Liver (tissue), 3 donors: Measurements from ENCODE around the gene NCAPG2.

Experiments
- ATF3 ChIP-seq: IDR thresholded peaks from 2 replicates; pipeline ENCODE4 v1.6.1; 2016; ENCODE audit warnings: antibody characterized with exemption
- CTCF ChIP-seq: fragments of 150-350 bp; IDR thresholded peaks from 2 replicates; pipeline ENCODE4 v1.5.1; 2017; ENCODE audit warnings: improper control_type of control experiment, low read depth, low read length; ENCODE audit not compliant: missing input control
- JUND ChIP-seq, 2 donors: IDR thresholded peaks; 2 replicates each; pipeline ENCODE4 v1.6.1; 2016; ENCODE audit warnings: antibody characterized with exemption in 2 of 2
- NR2F2 ChIP-seq: IDR thresholded peaks from 2 replicates; pipeline ENCODE4 v1.6.1; 2016; ENCODE audit warnings: antibody characterized with exemption
- REST ChIP-seq: IDR thresholded peaks from 2 replicates; pipeline ENCODE4 v1.6.1; 2016; ENCODE audit warnings: antibody characterized with exemption, mild to moderate bottlenecking
- SP1 ChIP-seq: IDR thresholded peaks from 2 replicates; pipeline ENCODE4 v1.6.1; 2018; ENCODE audit warnings: antibody characterized with exemption, mild to moderate bottlenecking
- YY1 ChIP-seq: IDR thresholded peaks from 2 replicates; pipeline ENCODE4 v1.6.1; 2016; ENCODE audit warnings: antibody characterized with exemption, mild to moderate bottlenecking
- donor health status: healthy.
- donor health status: healthy.

GRCh38 chr7:158663428-158663741, 41.2 kb downstream of the NCAPG2 start:
- TF ChIP-seq CTCF (no peak), NR2F2 (no peak), JUND (IDR thresholded peaks at IDR 0.05) (no peak), SP1 (no peak), YY1 (no peak), REST (no peak), ATF3 (no peak)
